ENCODE measurements around the gene NAV2. TPM values are rescaled to one million over a fixed set of nuclear protein-coding genes. Genes with fewer than 3 reads are reported as not detected.
A peak's percentile ranks its signal among the peaks of the same experiment; 100 is the strongest.

The NAV2 gene
- total RNA-seq, 1 donor from 2014 or later = 31.4 TPM

DNA sequence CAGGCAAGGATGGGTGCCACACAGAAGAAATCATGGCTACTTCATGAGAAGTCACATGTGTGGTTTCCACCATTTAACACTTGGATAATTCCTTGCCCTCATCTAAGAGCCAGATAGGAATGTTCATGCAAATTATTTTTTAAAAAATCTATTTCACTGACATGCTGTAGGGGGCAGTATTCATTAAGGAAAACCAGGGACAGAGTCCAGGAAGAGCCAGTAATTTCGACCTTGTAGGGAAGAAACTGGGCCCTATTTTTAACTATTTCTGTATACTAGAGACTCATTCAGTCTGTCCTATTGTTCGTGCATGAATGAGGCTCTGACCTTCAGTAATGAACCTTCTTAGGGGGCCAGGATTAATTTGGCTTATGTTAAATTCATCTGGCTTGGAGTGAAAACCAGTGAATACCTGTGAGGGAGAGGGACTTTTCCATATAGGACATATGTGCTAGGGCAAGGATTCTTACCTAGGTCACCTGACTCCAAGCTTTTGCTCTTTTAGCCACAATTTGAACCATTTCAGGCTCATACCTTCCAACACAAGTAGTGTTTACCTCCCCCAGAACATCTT, 192.7 kb downstream of the NAV2 start:
- H3K4me1 Mint-ChIP-seq (ENCODE audit: unreplicated experiment) = peaks cover 10% of the 10 kb centered on the region
- no peak overlapping the region for H3K4me3 Mint-ChIP-seq (ENCODE audit: unreplicated experiment)
- H3K27ac Mint-ChIP-seq (ENCODE audit: unreplicated experiment) = no peak overlapping the region
- DNase-seq (ENCODE audit: extremely low spot score, unreplicated experiment) = no peak
- no peaks in the 10 kb centered on the region for H3K9me3 Mint-ChIP-seq (ENCODE audit: unreplicated experiment)
- TF ChIP-seq, protein P1, sequence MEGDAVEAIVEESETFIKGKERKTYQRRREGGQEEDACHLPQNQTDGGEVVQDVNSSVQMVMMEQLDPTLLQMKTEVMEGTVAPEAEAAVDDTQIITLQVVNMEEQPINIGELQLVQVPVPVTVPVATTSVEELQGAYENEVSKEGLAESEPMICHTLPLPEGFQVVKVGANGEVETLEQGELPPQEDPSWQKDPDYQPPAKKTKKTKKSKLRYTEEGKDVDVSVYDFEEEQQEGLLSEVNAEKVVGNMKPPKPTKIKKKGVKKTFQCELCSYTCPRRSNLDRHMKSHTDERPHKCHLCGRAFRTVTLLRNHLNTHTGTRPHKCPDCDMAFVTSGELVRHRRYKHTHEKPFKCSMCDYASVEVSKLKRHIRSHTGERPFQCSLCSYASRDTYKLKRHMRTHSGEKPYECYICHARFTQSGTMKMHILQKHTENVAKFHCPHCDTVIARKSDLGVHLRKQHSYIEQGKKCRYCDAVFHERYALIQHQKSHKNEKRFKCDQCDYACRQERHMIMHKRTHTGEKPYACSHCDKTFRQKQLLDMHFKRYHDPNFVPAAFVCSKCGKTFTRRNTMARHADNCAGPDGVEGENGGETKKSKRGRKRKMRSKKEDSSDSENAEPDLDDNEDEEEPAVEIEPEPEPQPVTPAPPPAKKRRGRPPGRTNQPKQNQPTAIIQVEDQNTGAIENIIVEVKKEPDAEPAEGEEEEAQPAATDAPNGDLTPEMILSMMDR (IDR thresholded peaks at IDR 0.05) = peak; percentile 77
- H3K36me3 Mint-ChIP-seq (ENCODE audit: unreplicated experiment) = no peaks in the 10 kb centered on the region
- H3K27me3 Mint-ChIP-seq (ENCODE audit: unreplicated experiment) = no peaks in the 10 kb centered on the region

DNA sequence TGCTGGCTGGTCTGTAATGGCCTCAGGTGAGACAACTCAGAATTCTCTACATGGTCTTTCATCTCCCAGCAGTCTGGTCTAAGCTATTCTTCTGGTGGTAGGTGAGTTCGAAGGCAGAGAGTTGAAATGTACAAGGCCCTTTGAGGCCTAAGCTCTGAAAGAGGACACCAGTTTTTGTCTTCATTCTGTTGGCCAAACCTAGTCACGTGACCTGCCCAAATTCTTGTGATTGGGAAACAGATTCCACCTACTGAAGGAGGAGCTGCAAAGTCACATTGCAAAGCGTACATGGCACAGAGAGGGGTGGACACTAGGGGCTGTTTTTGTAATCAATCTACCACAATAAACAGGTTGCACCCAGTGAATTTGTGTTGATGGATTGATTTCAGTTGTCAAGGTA, 193.5 kb downstream of the NAV2 start:
- no peaks in the 10 kb centered on the region for H3K9me3 Mint-ChIP-seq (ENCODE audit: unreplicated experiment)
- DNase-seq (ENCODE audit: extremely low spot score, unreplicated experiment) = no peak
- TF ChIP-seq, protein P1 (IDR thresholded peaks at IDR 0.05) = no peak
- peaks cover 14% of the 10 kb centered on the region for H3K4me1 Mint-ChIP-seq (ENCODE audit: unreplicated experiment)
- H3K27me3 Mint-ChIP-seq (ENCODE audit: unreplicated experiment) = no peaks in the 10 kb centered on the region
- H3K27ac Mint-ChIP-seq (ENCODE audit: unreplicated experiment) = no peak overlapping the region
- H3K36me3 Mint-ChIP-seq (ENCODE audit: unreplicated experiment) = no peaks in the 10 kb centered on the region
- H3K4me3 Mint-ChIP-seq (ENCODE audit: unreplicated experiment) = no peak overlapping the region

DNA sequence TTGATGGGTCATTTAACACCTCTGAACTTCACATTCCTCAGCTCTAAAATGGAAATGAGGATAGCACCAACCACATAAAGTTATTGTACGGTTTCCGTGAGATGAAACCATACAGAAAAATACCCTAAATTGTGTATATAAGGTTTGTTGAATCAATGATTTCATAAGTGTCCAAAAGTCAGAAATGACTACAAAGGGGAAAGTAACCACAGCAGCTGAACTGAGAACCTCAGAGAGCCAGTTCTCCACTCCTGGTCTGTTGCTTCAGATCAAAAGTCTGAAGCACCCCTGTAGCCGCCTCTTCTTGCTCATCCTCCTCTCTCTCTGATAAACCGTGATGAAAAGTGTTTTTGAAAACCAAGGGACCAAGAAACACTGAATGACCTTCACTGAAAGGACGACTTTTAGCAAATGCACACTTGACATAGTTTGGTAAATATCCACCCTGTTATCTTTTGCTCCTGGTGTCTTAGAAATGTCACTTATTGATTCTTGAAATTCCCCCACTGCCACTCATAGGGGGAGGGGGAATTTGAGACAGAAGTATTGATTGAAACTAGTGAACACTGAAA, 194.5 kb downstream of the NAV2 start:
- Mint-ChIP-seq H3K4me1 (ENCODE audit: unreplicated experiment) (peaks cover 18% of the 10 kb centered on the region), H3K27ac (ENCODE audit: unreplicated experiment) (no peak overlapping the region), H3K36me3 (ENCODE audit: unreplicated experiment) (no peaks in the 10 kb centered on the region), H3K9me3 (ENCODE audit: unreplicated experiment) (no peaks in the 10 kb centered on the region), H3K27me3 (ENCODE audit: unreplicated experiment) (no peaks in the 10 kb centered on the region), H3K4me3 (ENCODE audit: unreplicated experiment) (no peak overlapping the region)
- TF ChIP-seq, protein P1 (IDR thresholded peaks at IDR 0.05) = no peak
- no peak for DNase-seq (ENCODE audit: extremely low spot score, unreplicated experiment)

DNA sequence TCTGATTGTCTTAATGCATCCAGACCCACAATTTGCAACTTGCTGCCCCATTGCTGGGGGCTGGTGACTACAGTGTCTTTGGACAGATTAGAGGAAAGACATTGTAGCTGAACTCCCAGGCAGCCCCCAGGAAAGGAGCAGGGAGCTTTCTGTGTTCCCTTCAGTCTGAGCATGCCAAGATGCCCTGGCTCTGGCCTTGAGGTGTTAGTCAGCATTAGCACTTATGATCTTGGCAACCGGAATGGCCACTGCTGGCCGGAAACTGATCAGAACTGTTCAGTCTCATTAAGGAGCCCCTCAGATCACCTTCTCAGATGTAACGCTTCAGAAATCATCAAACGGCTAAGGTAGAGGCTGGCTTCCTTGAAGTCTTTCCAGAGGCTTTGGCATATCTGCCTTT, 195.2 kb downstream of the NAV2 start:
- no peak overlapping the region for H3K4me3 Mint-ChIP-seq (ENCODE audit: unreplicated experiment)
- TF ChIP-seq, protein P1 (IDR thresholded peaks at IDR 0.05) = no peak
- H3K9me3 Mint-ChIP-seq (ENCODE audit: unreplicated experiment) = no peaks in the 10 kb centered on the region
- DNase-seq (ENCODE audit: extremely low spot score, unreplicated experiment) = no peak
- no peaks in the 10 kb centered on the region for H3K27me3 Mint-ChIP-seq (ENCODE audit: unreplicated experiment)
- H3K4me1 Mint-ChIP-seq (ENCODE audit: unreplicated experiment) = peaks cover 26% of the 10 kb centered on the region
- no peaks in the 10 kb centered on the region for H3K36me3 Mint-ChIP-seq (ENCODE audit: unreplicated experiment)
- H3K27ac Mint-ChIP-seq (ENCODE audit: unreplicated experiment) = no peak overlapping the region

DNA sequence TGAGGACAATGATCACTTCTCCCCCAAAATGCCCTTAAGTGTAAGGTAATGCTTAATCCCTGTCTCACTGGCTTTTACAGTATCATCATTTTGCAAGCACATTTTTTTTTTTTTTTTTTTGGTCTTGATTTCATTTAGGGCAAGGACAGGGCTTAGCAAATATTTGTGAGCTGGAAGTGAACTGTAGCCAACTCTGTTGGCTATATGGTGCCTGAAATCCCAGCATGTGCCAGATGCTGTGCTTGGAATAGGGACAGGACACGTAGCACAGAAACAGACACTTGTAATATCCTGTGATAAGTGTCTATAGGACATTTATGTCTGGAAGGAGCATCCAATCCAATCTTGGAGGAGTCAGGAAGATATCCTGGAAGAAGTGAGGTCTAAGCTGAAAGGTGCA, 198.3 kb downstream of the NAV2 start:
- DNase-seq (ENCODE audit: extremely low spot score, unreplicated experiment) = no peak
- Mint-ChIP-seq H3K4me3 (ENCODE audit: unreplicated experiment) (no peak overlapping the region), H3K9me3 (ENCODE audit: unreplicated experiment) (no peaks in the 10 kb centered on the region), H3K4me1 (ENCODE audit: unreplicated experiment) (peaks cover 33% of the 10 kb centered on the region), H3K27me3 (ENCODE audit: unreplicated experiment) (no peaks in the 10 kb centered on the region), H3K36me3 (ENCODE audit: unreplicated experiment) (peaks cover 2% of the 10 kb centered on the region), H3K27ac (ENCODE audit: unreplicated experiment) (no peak overlapping the region)
- TF ChIP-seq, protein P1 (IDR thresholded peaks at IDR 0.05) = no peak

Measured in osteocyte (in vitro differentiated cells).